Panc1 (cell line): ENCODE measurements around the gene HOMER1. TPM values are rescaled to one million over a fixed set of nuclear protein-coding genes. Genes with fewer than 3 reads are reported as not detected.

Experiments used
- ATAC-seq: fragments of 200-7000 bp; cut with Tn5 transposase; 2 replicates; pipeline ENCODE4 v1.9.1; 2020; ENCODE audit warnings: mild to moderate bottlenecking, moderate library complexity
- BruUV-seq: library from RNA; stranded (reverse); fragments of 400-500 nt; replicated peaks from 2 replicates; lab custom pipeline; 2021; lab: Mats Ljungman, UMichigan
- CTCF ChIA-PET: fragments of 300-600 bp; sonication (Branson Sonifier 250); formaldehyde crosslinking; loops from one replicate; lab custom pipeline; 2022; ENCODE audit warnings: antibody characterized with exemption; lab: Charles Lee
- POLR2A ChIA-PET: fragments of 300-600 bp; sonication (Branson Sonifier 250); formaldehyde crosslinking; loops from one replicate; lab custom pipeline; 2022; ENCODE audit warnings: antibody characterized with exemption; lab: Charles Lee
- DNase-seq: peaks from one replicate; pipeline ENCODE4 v3.0.0-alpha.2; 2010; ENCODE audit warnings: low read depth, low spot score
- H3K27ac ChIP-seq: 2 replicates; pipeline ENCODE4 v1.5.1; 2011; ENCODE audit warnings: mild to moderate bottlenecking, low read length, inconsistent platforms
- H3K27me3 ChIP-seq: fragments of 200-500 bp; sonication (Bioruptor generic); 2 replicates; pipeline ENCODE4 v1.6.0; 2014; ENCODE audit warnings: low read length, inconsistent platforms; ENCODE audit not compliant: control insufficient read depth, insufficient read depth
- H3K36me3 ChIP-seq: fragments of 200-500 bp; sonication (Bioruptor generic); 2 replicates; pipeline ENCODE4 v1.5.1; 2014; ENCODE audit warnings: inconsistent platforms, mild to moderate bottlenecking, low read length, moderate library complexity; ENCODE audit not compliant: control insufficient read depth, insufficient read depth
- H3K4me1 ChIP-seq: 2 replicates; pipeline ENCODE4 v1.5.1; 2011; ENCODE audit warnings: inconsistent platforms, mild to moderate bottlenecking, low read length, moderate library complexity; ENCODE audit not compliant: control insufficient read depth, insufficient read depth
- H3K4me3 ChIP-seq, 2 experiments: 2 replicates each; pipeline ENCODE4 v1.5.1; 2011 to 2012; ENCODE audit warnings: low read depth in 2 of 2, low read length in 2 of 2, mild to moderate bottlenecking in 2 of 2, inconsistent platforms in 1 of 2, moderate library complexity in 1 of 2
- H3K9me3 ChIP-seq: fragments of 200-500 bp; sonication (Bioruptor generic); 2 replicates; pipeline ENCODE4 v1.5.1; 2014; ENCODE audit warnings: low read depth, mild to moderate bottlenecking, inconsistent platforms, low read length, moderate library complexity; ENCODE audit not compliant: control insufficient read depth, insufficient read depth
- CTCF ChIP-seq: fragments of 450-650 bp; IDR thresholded peaks from 2 replicates; pipeline ENCODE4 v1.5.1; 2017; ENCODE audit warnings: mild to moderate bottlenecking
- POLR2AphosphoS5 ChIP-seq: IDR thresholded peaks from 2 replicates; pipeline ENCODE4 v1.6.1; 2012; ENCODE audit warnings: mild to moderate bottlenecking, low read depth, low read length, moderate library complexity
- REST ChIP-seq, 2 experiments: IDR thresholded peaks; 2 replicates each; pipeline ENCODE4 v1.6.1; 2011 to 2012; ENCODE audit warnings: low read depth in 2 of 2, control low read depth in 1 of 2, low read length in 1 of 2, mild to moderate bottlenecking in 1 of 2, moderate library complexity in 1 of 2; ENCODE audit not compliant: insufficient read depth in 1 of 2
- SIN3A ChIP-seq: IDR thresholded peaks from 2 replicates; pipeline ENCODE4 v1.6.1; 2012; ENCODE audit warnings: low read depth, mild to moderate bottlenecking, low read length, moderate library complexity, borderline replicate concordance; ENCODE audit not compliant: insufficient read depth
- TCF7L2 ChIP-seq: IDR thresholded peaks from 2 replicates; pipeline ENCODE4 v1.6.1; 2011; ENCODE audit warnings: mild to moderate bottlenecking, low read depth, low read length, inconsistent platforms
- in situ Hi-C: cut with HindIII; loops from 2 replicates; pipeline ENCODE4 v1.10.0; 2016; ENCODE audit warnings: low sequenced_read_pairs, low pct_unique_long_range_greater_than_20kb
- intact Hi-C: fragments of 100-400 bp; cut with micrococcal nuclease; formaldehyde crosslinking; loops from one replicate; pipeline ENCODE4 v1.10.0; 2022; ENCODE audit not compliant: unreplicated experiment
- total RNA-seq: library from RNA; stranded (reverse); gene quantifications from one replicate; pipeline ENCODE4 v1.2.1, GENCODE V29; 2021; ENCODE audit not compliant: unreplicated experiment

The HOMER1 gene
- total RNA-seq, 1 experiment from 2014 or later, result 19.6 TPM

GRCh38 chr5:79329453-79329852 is 184.5 kb downstream of the HOMER1 start:
- BruUV-seq, result no TSS peak

More at GRCh38 chr5:79329453-79329852, 184.5 kb downstream of the HOMER1 start:
- CTCF ChIA-PET, result no interaction called here
- no peaks in the 10 kb centered on the region for H3K4me1 ChIP-seq
- ATAC-seq, result no peak
- in situ Hi-C loops (no loop called here), intact Hi-C loops (no loop called here)
- no peak overlapping the region for H3K4me3 ChIP-seq
- no peaks in the 10 kb centered on the region for H3K9me3 ChIP-seq
- no peak overlapping the region for H3K27ac ChIP-seq
- no peak for DNase-seq
- TF ChIP-seq POLR2AphosphoS5 (no peak), TCF7L2 (no peak), CTCF (no peak), REST (IDR thresholded peaks at IDR 0.05; ENCODE audit: insufficient read depth in 1 of 2, low read depth in 2 of 2, low read length in 1 of 2) (no peak), SIN3A (no peak)
- no peaks in the 10 kb centered on the region for H3K27me3 ChIP-seq
- no peaks in the 10 kb centered on the region for H3K36me3 ChIP-seq
- POLR2A ChIA-PET, result no interaction called here

Other genes starting within 250 kb of the HOMER1 start
- gene TENT2, start 98.3 kb upstream of the HOMER1 start, total RNA-seq, result 55.3 TPM
- 0.31 TPM for gene CMYA5, start 175.7 kb upstream of the HOMER1 start, total RNA-seq